WTC11 (cell line): ENCODE data around the gene PHF21B. TPM values are rescaled to one million over a fixed set of nuclear protein-coding genes. Genes with fewer than 3 reads are reported as not detected.

ENCODE experiments used
- ATAC-seq: fragments of 200-7000 bp; cut with Tn5 transposase; 2 replicates; pipeline ENCODE4 v1.10.0; 2021; ENCODE audit warnings: mild to moderate bottlenecking, moderate library complexity
- CTCF ChIA-PET: fragments of 300-600 bp; sonication (Branson Sonifier 250); formaldehyde crosslinking; loops from one replicate; lab custom pipeline; 2021; ENCODE audit warnings: antibody characterized with exemption; lab: Charles Lee
- POLR2A ChIA-PET: fragments of 350-600 bp; sonication (Branson Sonifier 250); formaldehyde crosslinking; loops from one replicate; lab custom pipeline; 2021; ENCODE audit warnings: antibody characterized with exemption; lab: Charles Lee
- DNase-seq: peaks from one replicate; pipeline ENCODE4 v3.0.0; 2021; ENCODE audit warnings: low spot score
- H3K27ac Mint-ChIP-seq: 2 replicates; pipeline ENCODE4 v1.8.0; 2021; ENCODE audit warnings: mixed read lengths
- H3K27me3 Mint-ChIP-seq: 2 replicates; pipeline ENCODE4 v1.8.0; 2021; ENCODE audit warnings: low read depth, mild to moderate bottlenecking, moderate library complexity, mixed read lengths
- H3K36me3 Mint-ChIP-seq: 2 replicates; pipeline ENCODE4 v1.8.0; 2021; ENCODE audit warnings: mixed read lengths
- H3K4me1 Mint-ChIP-seq: 2 replicates; pipeline ENCODE4 v1.8.0; 2022; ENCODE audit warnings: mixed read lengths
- H3K4me3 Mint-ChIP-seq: 2 replicates; pipeline ENCODE4 v1.8.0; 2021; ENCODE audit warnings: mild to moderate bottlenecking, moderate library complexity, mixed read lengths
- H3K9me3 Mint-ChIP-seq: 2 replicates; pipeline ENCODE4 v1.8.0; 2021; ENCODE audit warnings: mixed read lengths
- ATF1 ChIP-seq: sonication (generic); formaldehyde crosslinking; IDR thresholded peaks from 2 replicates; pipeline ENCODE4 v1.8.1; 2023; ENCODE audit warnings: mild to moderate bottlenecking, moderate library complexity, missing genetic modification reagents
- ESRRA ChIP-seq: sonication (generic); formaldehyde crosslinking; IDR thresholded peaks from 2 replicates; pipeline ENCODE4 v1.8.1; 2022; ENCODE audit warnings: mild to moderate bottlenecking, missing genetic modification reagents, borderline replicate concordance
- FOXK1 ChIP-seq: sonication (generic); formaldehyde crosslinking; IDR thresholded peaks from 2 replicates; pipeline ENCODE4 v1.8.0; 2022; ENCODE audit warnings: mild to moderate bottlenecking, moderate library complexity, missing genetic modification reagents
- NFATC4 ChIP-seq: fragments of 250-450 bp; sonication (Bioruptor Pico); IDR thresholded peaks from 2 replicates; pipeline ENCODE4 v1.9.0; 2021; ENCODE audit warnings: mild to moderate bottlenecking
- NR2C2 ChIP-seq: sonication (generic); formaldehyde crosslinking; IDR thresholded peaks from 2 replicates; pipeline ENCODE4 v1.8.0; 2022; ENCODE audit warnings: mild to moderate bottlenecking, missing genetic modification reagents
- NR3C1 ChIP-seq: sonication (generic); formaldehyde crosslinking; conservative IDR thresholded peaks from 2 replicates; pipeline ENCODE4 v1.8.1; 2023; ENCODE audit warnings: low read depth, mild to moderate bottlenecking, missing genetic modification reagents
- OVOL2 ChIP-seq: fragments of 250-450 bp; sonication (Bioruptor Pico); IDR thresholded peaks from 2 replicates; pipeline ENCODE4 v1.9.0; 2021; ENCODE audit warnings: mild to moderate bottlenecking, borderline replicate concordance
- TCF7 ChIP-seq: sonication (generic); formaldehyde crosslinking; IDR thresholded peaks from 2 replicates; pipeline ENCODE4 v1.8.0; 2022; ENCODE audit warnings: mild to moderate bottlenecking, low read depth, missing genetic modification reagents, moderate library complexity
- TEAD1 ChIP-seq: sonication (generic); formaldehyde crosslinking; IDR thresholded peaks from 2 replicates; pipeline ENCODE4 v1.8.0; 2022; ENCODE audit warnings: mild to moderate bottlenecking, missing genetic modification reagents
- TEAD4 ChIP-seq: sonication (generic); formaldehyde crosslinking; IDR thresholded peaks from 2 replicates; pipeline ENCODE4 v1.8.0; 2022; ENCODE audit warnings: mild to moderate bottlenecking, missing genetic modification reagents
- TP53 ChIP-seq: sonication (generic); formaldehyde crosslinking; IDR thresholded peaks from 2 replicates; pipeline ENCODE4 v1.8.1; 2023; ENCODE audit warnings: mild to moderate bottlenecking, missing genetic modification reagents
- ZNF263 ChIP-seq: sonication (generic); formaldehyde crosslinking; IDR thresholded peaks from 2 replicates; pipeline ENCODE4 v1.8.1; 2022; ENCODE audit warnings: low read depth, mild to moderate bottlenecking, moderate library complexity, missing genetic modification reagents
- ZNF317 ChIP-seq: sonication (generic); formaldehyde crosslinking; IDR thresholded peaks from 2 replicates; pipeline ENCODE4 v1.8.1; 2023; ENCODE audit warnings: low read depth, mild to moderate bottlenecking, moderate library complexity, missing genetic modification reagents, borderline replicate concordance
- ZNF396 ChIP-seq: fragments of 250-450 bp; sonication (Bioruptor Pico); IDR thresholded peaks from 2 replicates; pipeline ENCODE4 v1.8.0; 2021; ENCODE audit warnings: mild to moderate bottlenecking, moderate library complexity, borderline replicate concordance
- ZNF416 ChIP-seq: fragments of 250-450 bp; sonication (Bioruptor Pico); IDR thresholded peaks from 2 replicates; pipeline ENCODE4 v1.9.0; 2021; ENCODE audit warnings: mild to moderate bottlenecking, inconsistent platforms
- total RNA-seq: library from RNA; stranded (reverse); gene quantifications from 3 replicates; pipeline ENCODE4 v1.2.3, GENCODE V29; 2021
- TF ChIP-seq, protein P1 (sequence below): fragments of 250-450 bp; sonication (Bioruptor Pico); IDR thresholded peaks from 2 replicates; pipeline ENCODE4 v1.9.0; 2021; ENCODE audit warnings: mild to moderate bottlenecking, borderline replicate concordance
- TF ChIP-seq, protein P2 (sequence below): fragments of 200-600 bp; IDR thresholded peaks from 2 replicates; pipeline ENCODE4 v1.8.0; 2022; ENCODE audit warnings: antibody characterized with exemption
- TF ChIP-seq, protein P3 (sequence below): sonication (generic); formaldehyde crosslinking; IDR thresholded peaks from 2 replicates; pipeline ENCODE4 v1.8.1; 2022; ENCODE audit warnings: mild to moderate bottlenecking, moderate library complexity, missing genetic modification reagents
- TF ChIP-seq, protein P4 (sequence below): fragments of 250-450 bp; sonication (Bioruptor Pico); IDR thresholded peaks from 2 replicates; pipeline ENCODE4 v1.9.0; 2021; ENCODE audit warnings: mild to moderate bottlenecking

The PHF21B gene
- total RNA-seq, 1 experiment from 2014 or later, result 107 TPM

DNA sequence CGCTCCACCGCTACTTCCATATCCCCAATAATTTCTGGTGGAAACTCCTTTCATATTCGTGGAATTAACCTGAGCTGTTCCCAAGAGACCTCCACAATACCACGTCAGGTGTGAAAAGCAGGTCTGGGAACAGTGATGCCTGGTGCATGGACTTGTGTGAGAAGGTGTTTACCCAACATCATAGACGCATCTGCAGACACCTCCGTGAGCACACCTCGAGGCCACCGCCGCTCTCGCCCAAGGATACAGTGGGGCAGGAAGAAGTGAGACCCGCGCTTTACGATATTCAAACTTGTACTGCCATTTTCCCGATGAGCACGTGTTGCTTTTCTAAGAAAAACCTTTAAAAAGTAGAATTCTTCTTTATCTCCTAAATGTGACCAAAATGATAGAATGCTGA is 8.2 kb downstream of the PHF21B start (continued):
- TF ChIP-seq, protein P1, sequence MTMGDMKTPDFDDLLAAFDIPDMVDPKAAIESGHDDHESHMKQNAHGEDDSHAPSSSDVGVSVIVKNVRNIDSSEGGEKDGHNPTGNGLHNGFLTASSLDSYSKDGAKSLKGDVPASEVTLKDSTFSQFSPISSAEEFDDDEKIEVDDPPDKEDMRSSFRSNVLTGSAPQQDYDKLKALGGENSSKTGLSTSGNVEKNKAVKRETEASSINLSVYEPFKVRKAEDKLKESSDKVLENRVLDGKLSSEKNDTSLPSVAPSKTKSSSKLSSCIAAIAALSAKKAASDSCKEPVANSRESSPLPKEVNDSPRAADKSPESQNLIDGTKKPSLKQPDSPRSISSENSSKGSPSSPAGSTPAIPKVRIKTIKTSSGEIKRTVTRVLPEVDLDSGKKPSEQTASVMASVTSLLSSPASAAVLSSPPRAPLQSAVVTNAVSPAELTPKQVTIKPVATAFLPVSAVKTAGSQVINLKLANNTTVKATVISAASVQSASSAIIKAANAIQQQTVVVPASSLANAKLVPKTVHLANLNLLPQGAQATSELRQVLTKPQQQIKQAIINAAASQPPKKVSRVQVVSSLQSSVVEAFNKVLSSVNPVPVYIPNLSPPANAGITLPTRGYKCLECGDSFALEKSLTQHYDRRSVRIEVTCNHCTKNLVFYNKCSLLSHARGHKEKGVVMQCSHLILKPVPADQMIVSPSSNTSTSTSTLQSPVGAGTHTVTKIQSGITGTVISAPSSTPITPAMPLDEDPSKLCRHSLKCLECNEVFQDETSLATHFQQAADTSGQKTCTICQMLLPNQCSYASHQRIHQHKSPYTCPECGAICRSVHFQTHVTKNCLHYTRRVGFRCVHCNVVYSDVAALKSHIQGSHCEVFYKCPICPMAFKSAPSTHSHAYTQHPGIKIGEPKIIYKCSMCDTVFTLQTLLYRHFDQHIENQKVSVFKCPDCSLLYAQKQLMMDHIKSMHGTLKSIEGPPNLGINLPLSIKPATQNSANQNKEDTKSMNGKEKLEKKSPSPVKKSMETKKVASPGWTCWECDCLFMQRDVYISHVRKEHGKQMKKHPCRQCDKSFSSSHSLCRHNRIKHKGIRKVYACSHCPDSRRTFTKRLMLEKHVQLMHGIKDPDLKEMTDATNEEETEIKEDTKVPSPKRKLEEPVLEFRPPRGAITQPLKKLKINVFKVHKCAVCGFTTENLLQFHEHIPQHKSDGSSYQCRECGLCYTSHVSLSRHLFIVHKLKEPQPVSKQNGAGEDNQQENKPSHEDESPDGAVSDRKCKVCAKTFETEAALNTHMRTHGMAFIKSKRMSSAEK (CRISPR knock-in tag), result no peak
- TF ChIP-seq ZNF263 (CRISPR knock-in tag) (no peak), NR3C1 (CRISPR knock-in tag) (no peak), ZNF317 (CRISPR knock-in tag) (no peak), ATF1 (CRISPR knock-in tag) (no peak), NFATC4 (CRISPR knock-in tag) (no peak), TP53 (CRISPR knock-in tag) (no peak), TEAD1 (no peak)
- TF ChIP-seq, all 79 proteins: peak for 0

DNA sequence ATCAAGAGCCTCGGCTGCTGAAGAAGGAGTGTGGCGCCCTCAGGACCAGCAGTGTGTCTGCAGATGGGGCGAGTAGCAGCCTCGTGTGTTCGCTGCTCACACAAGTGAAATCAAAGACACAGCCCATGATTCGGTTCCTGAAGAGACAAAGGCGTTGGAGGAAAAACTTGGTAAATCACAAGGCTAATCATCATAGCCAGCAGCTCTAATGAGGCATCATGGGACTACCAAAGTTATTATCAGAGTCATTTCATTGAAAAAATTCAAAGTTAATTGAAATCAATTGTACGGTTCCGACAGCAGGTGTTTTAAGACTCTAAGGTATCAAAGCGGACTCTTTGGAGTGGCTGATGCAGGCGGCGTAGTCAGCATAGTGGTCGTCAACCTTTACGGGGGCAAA is 9.5 kb downstream of the PHF21B start:
- no peaks in the 10 kb centered on the region for H3K27me3 Mint-ChIP-seq
- POLR2A ChIA-PET, result no interaction called here
- H3K27ac Mint-ChIP-seq, result peak overlapping the region; percentile 75
- ATAC-seq (no peak), DNase-seq (no peak)
- no peak overlapping the region; the same call in 1 of the 2 replicates for H3K4me3 Mint-ChIP-seq
- CTCF ChIA-PET, result no interaction called here
- peaks cover 77% of the 10 kb centered on the region for H3K36me3 Mint-ChIP-seq
- peaks cover 94% of the 10 kb centered on the region for H3K4me1 Mint-ChIP-seq
- H3K9me3 Mint-ChIP-seq, result no peaks in the 10 kb centered on the region
- TF ChIP-seq, protein P1 (CRISPR knock-in tag), result no peak
- TF ChIP-seq ESRRA (CRISPR knock-in tag), result no peak
- TF ChIP-seq, protein P2, sequence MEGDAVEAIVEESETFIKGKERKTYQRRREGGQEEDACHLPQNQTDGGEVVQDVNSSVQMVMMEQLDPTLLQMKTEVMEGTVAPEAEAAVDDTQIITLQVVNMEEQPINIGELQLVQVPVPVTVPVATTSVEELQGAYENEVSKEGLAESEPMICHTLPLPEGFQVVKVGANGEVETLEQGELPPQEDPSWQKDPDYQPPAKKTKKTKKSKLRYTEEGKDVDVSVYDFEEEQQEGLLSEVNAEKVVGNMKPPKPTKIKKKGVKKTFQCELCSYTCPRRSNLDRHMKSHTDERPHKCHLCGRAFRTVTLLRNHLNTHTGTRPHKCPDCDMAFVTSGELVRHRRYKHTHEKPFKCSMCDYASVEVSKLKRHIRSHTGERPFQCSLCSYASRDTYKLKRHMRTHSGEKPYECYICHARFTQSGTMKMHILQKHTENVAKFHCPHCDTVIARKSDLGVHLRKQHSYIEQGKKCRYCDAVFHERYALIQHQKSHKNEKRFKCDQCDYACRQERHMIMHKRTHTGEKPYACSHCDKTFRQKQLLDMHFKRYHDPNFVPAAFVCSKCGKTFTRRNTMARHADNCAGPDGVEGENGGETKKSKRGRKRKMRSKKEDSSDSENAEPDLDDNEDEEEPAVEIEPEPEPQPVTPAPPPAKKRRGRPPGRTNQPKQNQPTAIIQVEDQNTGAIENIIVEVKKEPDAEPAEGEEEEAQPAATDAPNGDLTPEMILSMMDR, result no peak
- TF ChIP-seq OVOL2, result no peak
- TF ChIP-seq TCF7, result no peak
- TF ChIP-seq ZNF416 (CRISPR knock-in tag), result no peak
- no peak for TF ChIP-seq TEAD4 (CRISPR knock-in tag)
- TF ChIP-seq, protein P3, sequence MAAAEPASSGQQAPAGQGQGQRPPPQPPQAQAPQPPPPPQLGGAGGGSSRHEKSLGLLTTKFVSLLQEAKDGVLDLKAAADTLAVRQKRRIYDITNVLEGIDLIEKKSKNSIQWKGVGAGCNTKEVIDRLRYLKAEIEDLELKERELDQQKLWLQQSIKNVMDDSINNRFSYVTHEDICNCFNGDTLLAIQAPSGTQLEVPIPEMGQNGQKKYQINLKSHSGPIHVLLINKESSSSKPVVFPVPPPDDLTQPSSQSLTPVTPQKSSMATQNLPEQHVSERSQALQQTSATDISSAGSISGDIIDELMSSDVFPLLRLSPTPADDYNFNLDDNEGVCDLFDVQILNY (CRISPR knock-in tag), result no peak
- TF ChIP-seq FOXK1, result no peak
- TF ChIP-seq, protein P4, sequence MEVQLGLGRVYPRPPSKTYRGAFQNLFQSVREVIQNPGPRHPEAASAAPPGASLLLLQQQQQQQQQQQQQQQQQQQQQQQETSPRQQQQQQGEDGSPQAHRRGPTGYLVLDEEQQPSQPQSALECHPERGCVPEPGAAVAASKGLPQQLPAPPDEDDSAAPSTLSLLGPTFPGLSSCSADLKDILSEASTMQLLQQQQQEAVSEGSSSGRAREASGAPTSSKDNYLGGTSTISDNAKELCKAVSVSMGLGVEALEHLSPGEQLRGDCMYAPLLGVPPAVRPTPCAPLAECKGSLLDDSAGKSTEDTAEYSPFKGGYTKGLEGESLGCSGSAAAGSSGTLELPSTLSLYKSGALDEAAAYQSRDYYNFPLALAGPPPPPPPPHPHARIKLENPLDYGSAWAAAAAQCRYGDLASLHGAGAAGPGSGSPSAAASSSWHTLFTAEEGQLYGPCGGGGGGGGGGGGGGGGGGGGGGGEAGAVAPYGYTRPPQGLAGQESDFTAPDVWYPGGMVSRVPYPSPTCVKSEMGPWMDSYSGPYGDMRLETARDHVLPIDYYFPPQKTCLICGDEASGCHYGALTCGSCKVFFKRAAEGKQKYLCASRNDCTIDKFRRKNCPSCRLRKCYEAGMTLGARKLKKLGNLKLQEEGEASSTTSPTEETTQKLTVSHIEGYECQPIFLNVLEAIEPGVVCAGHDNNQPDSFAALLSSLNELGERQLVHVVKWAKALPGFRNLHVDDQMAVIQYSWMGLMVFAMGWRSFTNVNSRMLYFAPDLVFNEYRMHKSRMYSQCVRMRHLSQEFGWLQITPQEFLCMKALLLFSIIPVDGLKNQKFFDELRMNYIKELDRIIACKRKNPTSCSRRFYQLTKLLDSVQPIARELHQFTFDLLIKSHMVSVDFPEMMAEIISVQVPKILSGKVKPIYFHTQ (CRISPR knock-in tag), result no peak
- TF ChIP-seq ZNF396 (CRISPR knock-in tag), result no peak
- no peak for TF ChIP-seq NR2C2 (CRISPR knock-in tag)
